Activated CD4-positive, alpha-beta T cell treated with anti-CD3 and anti-CD28 coated beads, Interleukin-2, Interleukin-4, amounts not matched to agents 100 ng/mL and 50 ng/mL, durations not matched to agents 16 hours and 8 hours (primary cell): Measurements from ENCODE around the gene GRK4.

Experiments
- DNase-seq: peaks from one replicate; pipeline ENCODE4 v3.0.0-alpha.2; 2020; ENCODE audit warnings: low spot score

The GRK4 gene

DNA sequence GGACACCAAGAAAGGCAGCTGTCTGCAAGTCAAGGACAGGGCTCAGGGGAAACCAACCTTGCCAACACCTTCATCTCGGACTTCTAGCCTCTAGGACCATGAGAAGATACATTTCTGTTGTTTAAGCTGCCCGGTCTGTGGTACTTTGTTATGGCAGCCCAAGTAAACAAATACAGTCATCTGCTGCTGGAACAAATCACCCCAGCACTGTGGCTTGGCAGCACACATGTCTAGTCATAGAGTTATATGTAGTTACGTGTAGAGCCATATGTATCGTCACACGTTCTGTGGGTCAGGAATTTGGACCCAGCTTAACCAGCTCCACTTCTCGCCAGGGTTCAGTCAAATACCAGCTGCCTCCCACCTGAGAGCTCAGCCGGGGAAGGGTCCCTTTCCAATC is 108.4 kb downstream of the GRK4 start:
- DNase-seq, result no peak

DNA sequence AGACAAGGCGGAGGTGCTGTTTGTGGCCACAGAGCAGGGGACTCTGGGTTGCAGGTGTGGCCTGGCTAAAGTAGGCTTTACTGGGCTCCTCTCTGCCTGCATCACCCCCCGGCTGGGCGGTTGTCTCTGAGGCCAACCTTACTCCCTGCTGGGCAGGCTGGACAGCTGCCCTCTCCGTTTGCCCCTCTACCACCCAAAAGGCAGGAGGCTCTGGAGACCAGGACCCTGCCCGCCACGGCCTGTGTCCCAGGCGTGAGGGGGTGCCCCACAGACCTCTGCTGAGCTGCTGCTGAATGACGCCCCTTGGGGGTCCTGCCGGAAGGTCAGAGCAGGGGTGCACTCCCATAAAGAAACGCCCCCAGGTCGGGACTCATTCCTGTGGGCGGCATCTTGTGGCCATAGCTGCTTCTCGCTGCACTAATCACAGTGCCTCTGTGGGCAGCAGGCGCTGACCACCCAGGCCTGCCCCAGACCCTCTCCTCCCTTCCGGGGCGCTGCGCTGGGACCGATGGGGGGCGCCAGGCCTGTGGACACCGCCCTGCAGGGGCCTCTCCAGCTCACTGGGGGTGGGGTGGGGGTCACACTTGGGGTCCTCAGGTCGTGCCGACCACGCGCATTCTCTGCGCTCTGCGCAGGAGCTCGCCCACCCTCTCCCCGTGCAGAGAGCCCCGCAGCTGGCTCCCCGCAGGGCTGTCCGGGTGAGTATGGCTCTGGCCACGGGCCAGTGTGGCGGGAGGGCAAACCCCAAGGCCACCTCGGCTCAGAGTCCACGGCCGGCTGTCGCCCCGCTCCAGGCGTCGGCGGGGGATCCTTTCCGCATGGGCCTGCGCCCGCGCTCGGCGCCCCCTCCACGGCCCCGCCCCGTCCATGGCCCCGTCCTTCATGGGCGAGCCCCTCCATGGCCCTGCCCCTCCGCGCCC is 110.0 kb downstream of the GRK4 start:
- DNase-seq, result no peak

DNA sequence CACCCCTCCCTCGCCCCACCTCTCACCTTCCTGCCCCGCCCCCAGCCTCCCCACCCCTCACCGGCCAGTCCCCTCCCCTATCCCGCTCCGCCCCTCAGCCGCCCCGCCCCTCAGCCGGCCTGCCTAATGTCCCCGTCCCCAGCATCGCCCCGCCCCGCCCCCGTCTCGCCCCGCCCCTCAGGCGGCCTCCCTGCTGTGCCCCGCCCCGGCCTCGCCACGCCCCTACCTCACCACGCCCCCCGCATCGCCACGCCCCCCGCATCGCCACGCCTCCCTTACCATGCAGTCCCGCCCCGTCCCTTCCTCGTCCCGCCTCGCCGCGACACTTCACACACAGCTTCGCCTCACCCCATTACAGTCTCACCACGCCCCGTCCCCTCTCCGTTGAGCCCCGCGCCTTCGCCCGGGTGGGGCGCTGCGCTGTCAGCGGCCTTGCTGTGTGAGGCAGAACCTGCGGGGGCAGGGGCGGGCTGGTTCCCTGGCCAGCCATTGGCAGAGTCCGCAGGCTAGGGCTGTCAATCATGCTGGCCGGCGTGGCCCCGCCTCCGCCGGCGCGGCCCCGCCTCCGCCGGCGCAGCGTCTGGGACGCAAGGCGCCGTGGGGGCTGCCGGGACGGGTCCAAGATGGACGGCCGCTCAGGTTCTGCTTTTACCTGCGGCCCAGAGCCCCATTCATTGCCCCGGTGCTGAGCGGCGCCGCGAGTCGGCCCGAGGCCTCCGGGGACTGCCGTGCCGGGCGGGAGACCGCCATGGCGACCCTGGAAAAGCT is 110.9 kb downstream of the GRK4 start, which contains the start of the genes HTT and HTT-AS:
HTT (plus strand) TSS at position 604 of the 768 bp plus-strand sequence; CDS start at position 749, 145 bp downstream.
HTT-AS (minus strand) TSS at position 461 of the 768 bp plus-strand sequence.
- peak; percentile 97 for DNase-seq

DNA sequence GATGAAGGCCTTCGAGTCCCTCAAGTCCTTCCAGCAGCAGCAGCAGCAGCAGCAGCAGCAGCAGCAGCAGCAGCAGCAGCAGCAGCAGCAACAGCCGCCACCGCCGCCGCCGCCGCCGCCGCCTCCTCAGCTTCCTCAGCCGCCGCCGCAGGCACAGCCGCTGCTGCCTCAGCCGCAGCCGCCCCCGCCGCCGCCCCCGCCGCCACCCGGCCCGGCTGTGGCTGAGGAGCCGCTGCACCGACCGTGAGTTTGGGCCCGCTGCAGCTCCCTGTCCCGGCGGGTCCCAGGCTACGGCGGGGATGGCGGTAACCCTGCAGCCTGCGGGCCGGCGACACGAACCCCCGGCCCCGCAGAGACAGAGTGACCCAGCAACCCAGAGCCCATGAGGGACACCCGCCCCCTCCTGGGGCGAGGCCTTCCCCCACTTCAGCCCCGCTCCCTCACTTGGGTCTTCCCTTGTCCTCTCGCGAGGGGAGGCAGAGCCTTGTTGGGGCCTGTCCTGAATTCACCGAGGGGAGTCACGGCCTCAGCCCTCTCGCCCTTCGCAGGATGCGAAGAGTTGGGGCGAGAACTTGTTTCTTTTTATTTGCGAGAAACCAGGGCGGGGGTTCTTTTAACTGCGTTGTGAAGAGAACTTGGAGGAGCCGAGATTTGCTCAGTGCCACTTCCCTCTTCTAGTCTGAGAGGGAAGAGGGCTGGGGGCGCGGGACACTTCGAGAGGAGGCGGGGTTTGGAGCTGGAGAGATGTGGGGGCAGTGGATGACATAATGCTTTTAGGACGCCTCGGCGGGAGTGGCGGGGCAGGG is 111.7 kb downstream of the GRK4 start:
- peak; percentile 66 for DNase-seq

GRCh38 chr4:3075652-3075981 is 112.2 kb downstream of the GRK4 start:
- no peak for DNase-seq

GRCh38 chr4:3077796-3078195 is 114.4 kb downstream of the GRK4 start:
- peak; percentile 63 for DNase-seq

DNA sequence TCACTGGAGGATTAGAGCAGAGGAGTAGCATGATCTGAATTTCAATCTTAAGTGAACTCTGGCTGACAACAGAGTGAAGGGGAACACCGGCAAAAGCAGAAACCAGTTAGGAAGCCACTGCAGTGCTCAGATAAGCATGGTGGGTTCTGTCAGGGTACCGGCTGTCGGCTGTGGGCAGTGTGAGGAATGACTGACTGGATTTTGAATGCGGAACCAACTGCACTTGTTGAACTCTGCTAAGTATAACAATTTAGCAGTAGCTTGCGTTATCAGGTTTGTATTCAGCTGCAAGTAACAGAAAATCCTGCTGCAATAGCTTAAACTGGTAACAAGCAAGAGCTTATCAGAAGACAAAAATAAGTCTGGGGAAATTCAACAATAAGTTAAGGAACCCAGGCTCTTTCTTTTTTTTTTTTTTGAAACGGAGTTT is 116.3 kb downstream of the GRK4 start:
- no peak for DNase-seq

GRCh38 chr4:3082925-3083515 is 119.6 kb downstream of the GRK4 start:
- DNase-seq, result no peak

DNA sequence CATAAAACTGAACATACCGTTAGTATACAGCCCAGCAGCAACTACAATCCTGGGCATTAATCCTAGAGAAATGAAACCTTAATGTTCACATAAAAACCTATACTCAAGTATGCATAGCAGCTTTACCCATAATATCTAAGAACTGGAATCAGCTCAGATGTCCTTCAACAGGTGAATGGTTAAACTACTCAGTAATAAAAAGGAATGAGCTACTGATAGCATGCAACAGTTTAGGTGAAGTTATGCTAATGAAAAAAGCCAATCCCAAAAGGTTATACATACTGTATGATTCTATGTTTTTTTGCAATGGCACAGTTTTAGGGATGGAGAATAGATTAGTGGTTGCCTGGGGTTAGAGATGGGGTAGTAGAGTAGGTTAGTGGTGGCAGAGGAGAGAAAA is 120.4 kb downstream of the GRK4 start:
- DNase-seq, result no peak

- DNase-seq, result peak; percentile 35
Observed at GRCh38 chr4:3085948-3086670, 122.7 kb downstream of the GRK4 start.

DNA sequence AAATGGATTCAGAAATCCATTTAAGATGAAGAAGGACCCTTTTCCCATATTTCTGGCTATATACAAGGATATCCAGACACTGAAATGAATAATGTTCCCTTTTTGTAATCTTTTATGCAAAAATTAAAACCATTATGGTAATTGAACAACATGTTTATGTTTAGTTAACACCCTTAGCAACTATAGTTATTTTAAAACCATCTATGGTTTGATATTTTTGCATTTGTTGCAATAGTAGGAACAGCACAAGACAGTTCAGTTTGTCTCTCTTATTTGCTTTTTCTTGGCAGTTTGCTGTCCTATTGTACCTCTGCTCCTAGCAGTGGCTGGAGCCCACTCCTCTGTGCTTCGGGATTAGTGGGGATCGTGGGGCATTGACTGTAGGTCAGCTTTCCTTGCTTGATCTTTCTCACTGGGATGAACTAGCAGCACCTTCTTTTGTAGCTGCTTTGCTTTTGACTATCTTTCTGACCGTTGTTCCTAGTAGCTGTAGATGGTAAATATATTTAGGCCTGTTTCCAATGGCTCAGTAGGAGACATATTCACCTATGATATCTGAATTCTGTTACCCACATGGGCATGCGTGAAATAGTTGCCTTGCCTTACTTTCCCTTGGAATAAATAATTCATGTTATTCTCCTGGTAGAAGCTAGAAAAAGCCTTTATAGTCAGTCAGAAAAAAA is 123.9 kb downstream of the GRK4 start:
- DNase-seq, result no peak
